ENCODE data around the gene RNF144A.

DNA sequence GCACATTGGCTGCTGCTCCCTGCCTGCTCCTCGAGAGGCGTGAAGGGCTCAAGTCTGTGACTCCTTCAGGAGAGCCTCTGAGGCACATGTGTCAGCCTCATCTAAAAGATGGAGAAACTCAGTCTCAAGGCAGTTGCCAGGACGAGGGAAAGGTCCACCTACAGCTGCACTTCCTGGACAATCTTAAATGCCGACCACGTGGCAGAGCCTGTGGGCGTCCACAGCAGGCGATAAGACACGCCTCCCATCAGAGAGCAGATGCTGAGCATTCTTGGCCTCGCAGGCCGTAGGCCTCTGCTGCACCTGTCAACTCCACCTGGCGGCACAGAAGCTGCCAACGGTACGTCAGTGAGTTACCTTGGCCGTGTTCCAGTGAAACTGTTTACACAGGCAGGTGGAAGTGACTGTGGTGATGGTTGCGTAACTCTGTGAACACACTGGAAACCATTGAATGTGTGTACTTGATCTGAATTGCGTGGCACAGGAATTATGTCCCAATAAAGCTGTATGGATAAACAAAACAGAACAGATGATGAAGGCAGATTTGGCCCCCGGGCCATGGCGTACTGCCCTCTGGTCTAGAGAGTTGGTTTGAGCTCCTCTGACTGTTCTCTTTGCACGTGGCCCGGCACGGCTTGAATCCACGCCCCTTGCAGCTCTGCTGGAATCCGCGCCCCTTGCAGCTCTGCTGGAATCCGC lies 114.5 kb downstream of the RNF144A start:
- TF ChIP-seq YY1 (IDR thresholded peaks at IDR 0.05; ENCODE audit: low read depth) (peak; percentile 60; the same call in 1 of the 2 replicates), RAD21 (IDR thresholded peaks at IDR 0.05; ENCODE audit: low read depth) (peak; percentile 24; the same call in 1 of the 2 replicates), EP300 (IDR thresholded peaks at IDR 0.05; ENCODE audit: borderline replicate concordance) (no peak), ZBTB7A (IDR thresholded peaks at IDR 0.05; ENCODE audit: low read depth) (no peak), EGR1 (IDR thresholded peaks at IDR 0.05) (peak; percentile 70; the same call in 1 of the 2 replicates), CREB1 (IDR thresholded peaks at IDR 0.05; ENCODE audit: low read depth) (no peak), TAF1 (IDR thresholded peaks at IDR 0.05; ENCODE audit: low read depth) (no peak), NFIC (IDR thresholded peaks at IDR 0.05) (peak; percentile 96), TCF12 (IDR thresholded peaks at IDR 0.05; ENCODE audit: low read depth) (peak; percentile 94), TEAD4 (IDR thresholded peaks at IDR 0.05) (peak; percentile 84)
- TF ChIP-seq, protein P1, sequence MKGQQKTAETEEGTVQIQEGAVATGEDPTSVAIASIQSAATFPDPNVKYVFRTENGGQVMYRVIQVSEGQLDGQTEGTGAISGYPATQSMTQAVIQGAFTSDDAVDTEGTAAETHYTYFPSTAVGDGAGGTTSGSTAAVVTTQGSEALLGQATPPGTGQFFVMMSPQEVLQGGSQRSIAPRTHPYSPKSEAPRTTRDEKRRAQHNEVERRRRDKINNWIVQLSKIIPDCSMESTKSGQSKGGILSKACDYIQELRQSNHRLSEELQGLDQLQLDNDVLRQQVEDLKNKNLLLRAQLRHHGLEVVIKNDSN (IDR thresholded peaks at IDR 0.05), result peak; percentile 90
- TF ChIP-seq, protein P2, sequence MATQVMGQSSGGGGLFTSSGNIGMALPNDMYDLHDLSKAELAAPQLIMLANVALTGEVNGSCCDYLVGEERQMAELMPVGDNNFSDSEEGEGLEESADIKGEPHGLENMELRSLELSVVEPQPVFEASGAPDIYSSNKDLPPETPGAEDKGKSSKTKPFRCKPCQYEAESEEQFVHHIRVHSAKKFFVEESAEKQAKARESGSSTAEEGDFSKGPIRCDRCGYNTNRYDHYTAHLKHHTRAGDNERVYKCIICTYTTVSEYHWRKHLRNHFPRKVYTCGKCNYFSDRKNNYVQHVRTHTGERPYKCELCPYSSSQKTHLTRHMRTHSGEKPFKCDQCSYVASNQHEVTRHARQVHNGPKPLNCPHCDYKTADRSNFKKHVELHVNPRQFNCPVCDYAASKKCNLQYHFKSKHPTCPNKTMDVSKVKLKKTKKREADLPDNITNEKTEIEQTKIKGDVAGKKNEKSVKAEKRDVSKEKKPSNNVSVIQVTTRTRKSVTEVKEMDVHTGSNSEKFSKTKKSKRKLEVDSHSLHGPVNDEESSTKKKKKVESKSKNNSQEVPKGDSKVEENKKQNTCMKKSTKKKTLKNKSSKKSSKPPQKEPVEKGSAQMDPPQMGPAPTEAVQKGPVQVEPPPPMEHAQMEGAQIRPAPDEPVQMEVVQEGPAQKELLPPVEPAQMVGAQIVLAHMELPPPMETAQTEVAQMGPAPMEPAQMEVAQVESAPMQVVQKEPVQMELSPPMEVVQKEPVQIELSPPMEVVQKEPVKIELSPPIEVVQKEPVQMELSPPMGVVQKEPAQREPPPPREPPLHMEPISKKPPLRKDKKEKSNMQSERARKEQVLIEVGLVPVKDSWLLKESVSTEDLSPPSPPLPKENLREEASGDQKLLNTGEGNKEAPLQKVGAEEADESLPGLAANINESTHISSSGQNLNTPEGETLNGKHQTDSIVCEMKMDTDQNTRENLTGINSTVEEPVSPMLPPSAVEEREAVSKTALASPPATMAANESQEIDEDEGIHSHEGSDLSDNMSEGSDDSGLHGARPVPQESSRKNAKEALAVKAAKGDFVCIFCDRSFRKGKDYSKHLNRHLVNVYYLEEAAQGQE (IDR thresholded peaks at IDR 0.05; ENCODE audit: low read depth), result no peak

Data from Ishikawa (cell line).